Endodermal cell (in vitro differentiated cells): ENCODE measurements around the gene GNAO1. TPM values are rescaled to one million over a fixed set of nuclear protein-coding genes. Genes with fewer than 3 reads are reported as not detected.

Experiments
- DNase-seq: peaks from one replicate; pipeline ENCODE4 v3.0.0-alpha.2; 2017
- H3K27ac ChIP-seq: 2 replicates; pipeline ENCODE4 v1.5.1; 2013; ENCODE audit warnings: mild to moderate bottlenecking, low read depth, low read length, moderate library complexity
- H3K27me3 ChIP-seq: 2 replicates; pipeline ENCODE4 v1.6.1; 2013; ENCODE audit warnings: mild to moderate bottlenecking, low read length, moderate library complexity; ENCODE audit not compliant: insufficient read depth, control insufficient read depth, poor library complexity, severe bottlenecking
- H3K36me3 ChIP-seq: 2 replicates; pipeline ENCODE4 v1.7.0; 2013; ENCODE audit warnings: mild to moderate bottlenecking, low read length, moderate library complexity; ENCODE audit not compliant: control insufficient read depth, insufficient read depth
- H3K4me1 ChIP-seq: one replicate; pipeline ENCODE4 v1.7.0; 2013; ENCODE audit warnings: low read length; ENCODE audit not compliant: control insufficient read depth, insufficient read depth
- H3K4me3 ChIP-seq: 2 replicates; pipeline ENCODE4 v1.5.1; 2013; ENCODE audit warnings: mild to moderate bottlenecking, low read length, moderate library complexity
- H3K9ac ChIP-seq: 2 replicates; pipeline ENCODE4 v1.6.1; 2013; ENCODE audit warnings: mild to moderate bottlenecking, low read length, moderate library complexity; ENCODE audit not compliant: poor library complexity, severe bottlenecking; ENCODE audit errors: extremely low read depth
- H3K9me3 ChIP-seq: 2 replicates; pipeline ENCODE4 v1.6.1; 2013; ENCODE audit warnings: mild to moderate bottlenecking, low read length, moderate library complexity; ENCODE audit not compliant: control insufficient read depth
- H3K27ac Mint-ChIP-seq: 2 replicates; pipeline ENCODE4 v1.8.0; 2020; ENCODE audit warnings: mixed read lengths
- H3K27me3 Mint-ChIP-seq: 2 replicates; pipeline ENCODE4 v1.8.0; 2021; ENCODE audit warnings: mild to moderate bottlenecking, mixed read lengths; ENCODE audit not compliant: insufficient read depth
- H3K36me3 Mint-ChIP-seq: 2 replicates; pipeline ENCODE4 v1.8.0; 2020; ENCODE audit warnings: low read depth, mixed read lengths
- H3K4me1 Mint-ChIP-seq: 2 replicates; pipeline ENCODE4 v1.8.0; 2020; ENCODE audit warnings: mixed read lengths
- H3K4me3 Mint-ChIP-seq: 2 replicates; pipeline ENCODE4 v1.8.0; 2020; ENCODE audit warnings: mild to moderate bottlenecking, moderate library complexity, mixed read lengths
- H3K9me3 Mint-ChIP-seq: 2 replicates; pipeline ENCODE4 v1.8.0; 2020; ENCODE audit warnings: mild to moderate bottlenecking, mixed read lengths
- WGBS, 2 experiments: methylation state at CpG; one replicate each; pipeline versions ENCODE4 v1.1.5 to v1.1.7; 2013; ENCODE audit warnings: missing lambda C conversion rate in 2 of 2, mixed read lengths in 1 of 2; ENCODE audit not compliant: insufficient coverage in 1 of 2, insufficient read length in 1 of 2; 5-methylcytosine and 5-hydroxymethylcytosine counted together
- total RNA-seq, 2 donors: library from RNA; stranded (reverse); fragmentation: NEBNext Ultra II Directional in 1 of 2; extraction: Animal tissue kit (Norgen Biotek cat#: 25700) in 1 of 2; gene quantifications; 2 replicates in 1 of 2; 3 replicates in 1 of 2; pipeline ENCODE4 v1.2.1, GENCODE V29; 2021
- TF ChIP-seq, protein P1 (sequence below): fragments of 200-600 bp; sonication (generic); conservative IDR thresholded peaks from 2 replicates; pipeline ENCODE4 v1.5.0; 2021; ENCODE audit warnings: antibody characterized with exemption, mild to moderate bottlenecking

The GNAO1 gene
- total RNA-seq, 2 donors from 2014 or later, result 2.7 to 7.1 TPM

- Histone ChIP-seq H3K4me1 (no peaks in the 10 kb centered on the region), H3K27me3 (no peaks in the 10 kb centered on the region), H3K27ac (no peak overlapping the region), H3K36me3 (no peaks in the 10 kb centered on the region), H3K9me3 (no peaks in the 10 kb centered on the region), H3K4me3 (no peak overlapping the region), H3K9ac (no peak overlapping the region)
- Mint-ChIP-seq H3K36me3 (no peaks in the 10 kb centered on the region), H3K27me3 (no peaks in the 10 kb centered on the region), H3K9me3 (no peaks in the 10 kb centered on the region), H3K4me1 (no peaks in the 10 kb centered on the region), H3K4me3 (no peak overlapping the region), H3K27ac (no peak overlapping the region)
- TF ChIP-seq, protein P1, sequence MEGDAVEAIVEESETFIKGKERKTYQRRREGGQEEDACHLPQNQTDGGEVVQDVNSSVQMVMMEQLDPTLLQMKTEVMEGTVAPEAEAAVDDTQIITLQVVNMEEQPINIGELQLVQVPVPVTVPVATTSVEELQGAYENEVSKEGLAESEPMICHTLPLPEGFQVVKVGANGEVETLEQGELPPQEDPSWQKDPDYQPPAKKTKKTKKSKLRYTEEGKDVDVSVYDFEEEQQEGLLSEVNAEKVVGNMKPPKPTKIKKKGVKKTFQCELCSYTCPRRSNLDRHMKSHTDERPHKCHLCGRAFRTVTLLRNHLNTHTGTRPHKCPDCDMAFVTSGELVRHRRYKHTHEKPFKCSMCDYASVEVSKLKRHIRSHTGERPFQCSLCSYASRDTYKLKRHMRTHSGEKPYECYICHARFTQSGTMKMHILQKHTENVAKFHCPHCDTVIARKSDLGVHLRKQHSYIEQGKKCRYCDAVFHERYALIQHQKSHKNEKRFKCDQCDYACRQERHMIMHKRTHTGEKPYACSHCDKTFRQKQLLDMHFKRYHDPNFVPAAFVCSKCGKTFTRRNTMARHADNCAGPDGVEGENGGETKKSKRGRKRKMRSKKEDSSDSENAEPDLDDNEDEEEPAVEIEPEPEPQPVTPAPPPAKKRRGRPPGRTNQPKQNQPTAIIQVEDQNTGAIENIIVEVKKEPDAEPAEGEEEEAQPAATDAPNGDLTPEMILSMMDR, result no peak
- WGBS, 2 experiments, result 85 to 91% methylated on average over 14 to 25 of the region's 25 CpGs
- no peak for DNase-seq
These were observed 157.1 kb downstream of the GNAO1 start for GRCh38 chr16:56348168-56349085.

GRCh38 chr16:56349086-56349415 is 157.8 kb downstream of the GNAO1 start:
- Histone ChIP-seq H3K4me1 (no peaks in the 10 kb centered on the region), H3K9me3 (no peaks in the 10 kb centered on the region), H3K27ac (no peak overlapping the region), H3K36me3 (no peaks in the 10 kb centered on the region), H3K9ac (no peak overlapping the region), H3K27me3 (no peaks in the 10 kb centered on the region), H3K4me3 (no peak overlapping the region)
- no peaks in the 10 kb centered on the region for H3K4me1 Mint-ChIP-seq
- DNase-seq, result no peak
- no peaks in the 10 kb centered on the region for H3K27me3 Mint-ChIP-seq
- H3K36me3 Mint-ChIP-seq, result no peaks in the 10 kb centered on the region
- no peak overlapping the region for H3K27ac Mint-ChIP-seq
- H3K4me3 Mint-ChIP-seq, result no peak overlapping the region
- H3K9me3 Mint-ChIP-seq, result no peaks in the 10 kb centered on the region
- 85% methylated on average over 2 of the region's 2 CpGs; no CpG with 5 or more reads in 1 of the 2 experiments for WGBS, 2 experiments
- TF ChIP-seq, protein P1, result peak; percentile 42

DNA sequence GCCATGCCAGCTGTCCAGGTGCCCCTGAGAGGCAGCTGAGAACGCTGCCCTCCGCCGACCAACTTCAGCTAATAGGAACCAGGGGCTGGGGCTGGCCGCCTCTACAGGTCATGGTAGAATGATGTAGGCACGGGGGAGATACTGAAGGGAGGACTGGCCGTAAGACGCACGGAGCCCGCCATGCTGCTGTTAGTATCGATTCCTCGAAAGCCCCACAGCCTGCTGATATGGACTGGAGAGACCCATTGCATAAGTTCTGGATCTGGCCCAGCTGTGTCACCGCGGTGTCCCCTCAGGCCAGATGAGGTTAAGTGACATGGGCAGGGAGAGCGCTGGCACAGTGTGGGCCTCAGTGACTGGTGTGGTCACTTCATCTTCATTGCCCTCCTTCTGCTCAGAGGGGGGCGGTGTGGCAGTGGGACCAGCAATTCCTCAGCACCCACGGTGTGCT is 158.4 kb downstream of the GNAO1 start:
- no peaks in the 10 kb centered on the region for H3K36me3 Mint-ChIP-seq
- TF ChIP-seq, protein P1, result no peak
- H3K4me1 Mint-ChIP-seq, result no peaks in the 10 kb centered on the region
- no peaks in the 10 kb centered on the region for H3K9me3 Mint-ChIP-seq
- 93 to 96% methylated on average over 15 to 16 of the region's 16 CpGs for WGBS, 2 experiments
- no peaks in the 10 kb centered on the region for H3K27me3 ChIP-seq
- no peaks in the 10 kb centered on the region for H3K36me3 ChIP-seq
- no peak overlapping the region for H3K4me3 ChIP-seq
- no peak overlapping the region for H3K4me3 Mint-ChIP-seq
- no peak overlapping the region for H3K9ac ChIP-seq
- H3K27me3 Mint-ChIP-seq, result no peaks in the 10 kb centered on the region
- no peaks in the 10 kb centered on the region for H3K9me3 ChIP-seq
- no peaks in the 10 kb centered on the region for H3K4me1 ChIP-seq
- DNase-seq, result no peak
- no peak overlapping the region for H3K27ac Mint-ChIP-seq
- no peak overlapping the region for H3K27ac ChIP-seq
